Neuronal stem cell (in vitro differentiated cells): Measurements from ENCODE around the gene ZFHX3.

ENCODE experiments used
- DNase-seq: peaks from one replicate; pipeline ENCODE4 v3.0.0-alpha.2; 2013; ENCODE audit warnings: low spot score
- H2AFZ ChIP-seq: one replicate; pipeline ENCODE4 v1.6.1; 2013; ENCODE audit warnings: mild to moderate bottlenecking, low read length, inconsistent platforms
- H2AK5ac ChIP-seq: 2 replicates; pipeline ENCODE4 v1.6.1; 2013; ENCODE audit warnings: low read depth, mild to moderate bottlenecking, inconsistent platforms, low read length, moderate library complexity, mixed read lengths
- H2BK120ac ChIP-seq: 2 replicates; pipeline ENCODE4 v1.6.1; 2013; ENCODE audit warnings: low read depth, mild to moderate bottlenecking, inconsistent platforms, low read length, moderate library complexity, mixed read lengths
- H2BK12ac ChIP-seq: one replicate; pipeline ENCODE4 v1.6.1; 2013; ENCODE audit warnings: low read length, inconsistent platforms
- H2BK15ac ChIP-seq: 2 replicates; pipeline ENCODE4 v1.6.1; 2013; ENCODE audit warnings: mild to moderate bottlenecking, low read length, inconsistent platforms, mixed read lengths
- H2BK5ac ChIP-seq: one replicate; pipeline ENCODE4 v1.6.1; 2013; ENCODE audit warnings: inconsistent platforms, mild to moderate bottlenecking, low read length, moderate library complexity
- H3K14ac ChIP-seq: one replicate; pipeline ENCODE4 v1.6.1; 2013; ENCODE audit warnings: low read length, inconsistent platforms
- H3K18ac ChIP-seq: 2 replicates; pipeline ENCODE4 v1.6.1; 2013; ENCODE audit warnings: low read length, inconsistent platforms
- H3K23ac ChIP-seq: 2 replicates; pipeline ENCODE4 v1.6.1; 2013; ENCODE audit warnings: low read depth, mild to moderate bottlenecking, mixed read lengths, low read length, inconsistent platforms; ENCODE audit not compliant: poor library complexity
- H3K27ac ChIP-seq: replicated peaks from 3 replicates; pipeline ENCODE4 v1.5.1; 2013; ENCODE audit warnings: low read length, inconsistent platforms
- H3K27me3 ChIP-seq, 3 experiments: 2 replicates each; pipeline ENCODE4 v1.6.1; 2013; ENCODE audit warnings: low read length in 3 of 3, mild to moderate bottlenecking in 2 of 3, inconsistent platforms in 1 of 3, low read depth in 1 of 3, mixed read lengths in 1 of 3, moderate library complexity in 1 of 3; ENCODE audit not compliant: control insufficient read depth in 3 of 3, insufficient read depth in 3 of 3
- H3K36me3 ChIP-seq, 2 donors: replicated peaks in 1 of 2; 2 replicates each; pipeline ENCODE4 v1.6.1; 2013; ENCODE audit warnings: low read length in 2 of 2; ENCODE audit not compliant: control insufficient read depth in 2 of 2, insufficient read depth in 2 of 2
- H3K4ac ChIP-seq: 2 replicates; pipeline ENCODE4 v1.6.1; 2013; ENCODE audit warnings: inconsistent platforms, mild to moderate bottlenecking, low read length, moderate library complexity
- H3K4me1 ChIP-seq, 2 donors: 1 replicate in 1 of 2; 2 replicates in 1 of 2; pipeline ENCODE4 v1.6.1; 2013; ENCODE audit warnings: low read length in 2 of 2, low read depth in 1 of 2; ENCODE audit not compliant: control insufficient read depth in 2 of 2, insufficient read depth in 1 of 2
- H3K4me2 ChIP-seq: one replicate; pipeline ENCODE4 v1.6.1; 2013; ENCODE audit warnings: mild to moderate bottlenecking, low read length, inconsistent platforms; ENCODE audit not compliant: insufficient read depth, poor library complexity, severe bottlenecking
- H3K4me3 ChIP-seq, 2 donors: 2 replicates each; pipeline ENCODE4 v1.5.1; 2013; ENCODE audit warnings: low read length in 2 of 2, mild to moderate bottlenecking in 2 of 2, inconsistent platforms in 1 of 2, moderate library complexity in 1 of 2
- H3K79me1 ChIP-seq: one replicate; pipeline ENCODE4 v1.6.1; 2013; ENCODE audit warnings: low read depth, mild to moderate bottlenecking, inconsistent platforms, low read length, moderate library complexity
- H3K9ac ChIP-seq: one replicate; pipeline ENCODE4 v1.6.1; 2013; ENCODE audit warnings: mild to moderate bottlenecking, low read depth, low read length, inconsistent platforms; ENCODE audit not compliant: poor library complexity
- H3K9me3 ChIP-seq, 2 donors: replicated peaks in 1 of 2; 2 replicates each; pipeline versions ENCODE3 to v1.6.1; 2013; ENCODE audit warnings: low read length in 2 of 2, mild to moderate bottlenecking in 2 of 2, inconsistent platforms in 1 of 2, low read depth in 1 of 2, mixed read lengths in 1 of 2, moderate library complexity in 1 of 2; ENCODE audit not compliant: control insufficient read depth in 2 of 2, insufficient read depth in 1 of 2
- H4K8ac ChIP-seq: one replicate; pipeline ENCODE4 v1.6.1; 2013; ENCODE audit warnings: low read depth, mild to moderate bottlenecking, inconsistent platforms, low read length, moderate library complexity
- H4K91ac ChIP-seq: one replicate; pipeline ENCODE4 v1.6.1; 2013; ENCODE audit warnings: low read length, low read depth, mild to moderate bottlenecking, inconsistent platforms; ENCODE audit not compliant: poor library complexity
- WGBS, 2 donors: extraction: QIAGEN DNeasy Blood & Tissue Kit; methylation state at CpG; one replicate each; pipeline ENCODE4 v1.1.7; 2013; ENCODE audit warnings: missing lambda C conversion rate in 2 of 2, mixed read lengths in 1 of 2; ENCODE audit not compliant: insufficient read length in 2 of 2, insufficient replicate concordance in 1 of 2; ENCODE audit errors: extremely low coverage in 2 of 2; 5-methylcytosine and 5-hydroxymethylcytosine counted together

ZFHX3 gene

DNA sequence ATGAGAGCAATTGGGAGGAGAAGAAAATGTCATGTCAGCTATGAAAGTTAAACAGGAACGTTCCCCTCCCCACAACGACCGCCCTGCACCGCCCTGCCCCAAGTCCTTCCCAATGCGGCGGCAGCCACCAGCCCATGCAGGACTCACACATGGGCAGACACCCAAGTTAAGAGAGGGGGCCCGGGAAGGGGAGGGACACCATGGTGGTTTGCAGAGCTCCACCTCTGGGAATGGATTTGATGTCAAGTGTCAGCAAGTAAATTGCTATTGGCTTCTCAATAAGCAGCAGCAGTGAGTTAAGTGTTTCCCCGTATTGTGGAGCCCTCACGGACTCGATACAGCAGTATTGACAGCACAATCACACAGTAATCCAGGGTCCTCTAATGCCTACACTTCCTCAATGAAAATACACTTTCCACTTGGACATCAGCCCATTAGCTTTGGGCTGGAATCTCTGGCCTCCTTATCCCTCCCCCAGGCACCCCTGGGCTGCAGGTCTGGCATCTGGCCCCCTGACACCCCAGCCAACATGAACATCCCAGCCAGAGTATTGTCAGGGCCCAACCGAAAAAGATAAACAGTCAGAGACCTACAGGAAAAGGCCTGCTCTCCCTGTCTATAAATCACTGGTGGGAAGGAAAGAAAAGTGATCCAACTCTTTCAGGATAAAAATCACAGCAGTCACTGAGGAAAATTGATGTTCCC lies 22.6 kb downstream of the ZFHX3 start:
- Histone ChIP-seq H3K27ac (no peak overlapping the region), H3K4ac (no peak overlapping the region), H3K9me3 (no peaks in the 10 kb centered on the region), H4K91ac (no peak overlapping the region), H3K9ac (no peak overlapping the region), H2AFZ (no peak overlapping the region), H3K18ac (no peak overlapping the region), H2BK15ac (no peak overlapping the region), H3K36me3 (peaks cover 0 to 41% of the 10 kb centered on the region in 2 donors), H2AK5ac (no peak overlapping the region), H2BK12ac (no peak overlapping the region), H2BK120ac (no peak overlapping the region), H3K23ac (no peak overlapping the region), H3K79me1 (no peaks in the 10 kb centered on the region), H3K4me1 (peaks cover 2 to 4% of the 10 kb centered on the region in 2 donors), H2BK5ac (no peak overlapping the region), H3K14ac (no peak overlapping the region), H4K8ac (no peak overlapping the region), H3K27me3 (peaks cover 0 to 11% (median 0%) of the 10 kb centered on the region in 3 experiments), H3K4me2 (no peak overlapping the region), H3K4me3 (no peak overlapping the region)
- no peak for DNase-seq
- no CpG with 5 or more reads among the region's 11 CpGs for WGBS, 2 donors

- Histone ChIP-seq H2BK15ac (no peak overlapping the region), H2BK120ac (no peak overlapping the region), H3K14ac (no peak overlapping the region), H3K27me3 (peaks cover 0 to 7% (median 0%) of the 10 kb centered on the region in 3 experiments), H3K79me1 (peaks cover 2% of the 10 kb centered on the region), H3K27ac (no peak overlapping the region), H3K23ac (no peak overlapping the region), H3K36me3 (peaks cover 0 to 41% of the 10 kb centered on the region in 2 donors), H3K9me3 (no peaks in the 10 kb centered on the region), H3K4me3 (no peak overlapping the region), H2BK5ac (no peak overlapping the region), H3K18ac (no peak overlapping the region), H2AK5ac (no peak overlapping the region), H4K8ac (no peak overlapping the region), H2BK12ac (no peak overlapping the region), H3K9ac (no peak overlapping the region), H3K4ac (no peak overlapping the region), H3K4me2 (no peak overlapping the region), H2AFZ (no peak overlapping the region), H3K4me1 (peaks cover 4 to 10% of the 10 kb centered on the region in 2 donors), H4K91ac (no peak overlapping the region)
- WGBS, 2 donors, result no CpG with 5 or more reads among the region's 13 CpGs
- no peak for DNase-seq
These were observed 23.3 kb downstream of the ZFHX3 start for GRCh38 chr16:73024571-73025105.

GRCh38 chr16:73023752-73024570 lies 24.0 kb downstream of the ZFHX3 start:
- Histone ChIP-seq H3K23ac (no peak overlapping the region), H3K27me3 (peaks cover 0 to 2% (median 0%) of the 10 kb centered on the region in 3 experiments), H4K8ac (no peak overlapping the region), H3K79me1 (peaks cover 4% of the 10 kb centered on the region), H2BK120ac (no peak overlapping the region), H3K36me3 (peaks cover 0 to 34% of the 10 kb centered on the region in 2 donors), H2BK12ac (no peak overlapping the region), H3K4me2 (no peak overlapping the region), H3K9ac (no peak overlapping the region), H3K9me3 (no peaks in the 10 kb centered on the region), H3K27ac (no peak overlapping the region), H4K91ac (no peak overlapping the region), H3K14ac (no peak overlapping the region), H3K18ac (no peak overlapping the region), H3K4me3 (no peak overlapping the region), H2AFZ (no peak overlapping the region), H2BK15ac (no peak overlapping the region), H3K4me1 (peaks cover 6 to 16% of the 10 kb centered on the region in 2 donors), H2AK5ac (no peak overlapping the region), H2BK5ac (no peak overlapping the region), H3K4ac (no peak overlapping the region)
- no peak for DNase-seq
- WGBS, 2 donors, result no CpG with 5 or more reads among the region's 22 CpGs

GRCh38 chr16:73023320-73023719 lies 24.6 kb downstream of the ZFHX3 start:
- Histone ChIP-seq H3K79me1 (peaks cover 4% of the 10 kb centered on the region), H3K27me3 (no peaks in the 10 kb centered on the region), H2AK5ac (no peak overlapping the region), H3K9ac (no peak overlapping the region), H3K14ac (no peak overlapping the region), H3K9me3 (no peaks in the 10 kb centered on the region), H2AFZ (no peak overlapping the region), H3K18ac (no peak overlapping the region), H4K8ac (no peak overlapping the region), H2BK5ac (no peak overlapping the region), H3K4me1 (peaks cover 9 to 20% of the 10 kb centered on the region in 2 donors), H3K4ac (no peak overlapping the region), H2BK12ac (no peak overlapping the region), H3K23ac (no peak overlapping the region), H3K4me3 (no peak overlapping the region), H4K91ac (no peak overlapping the region), H2BK15ac (no peak overlapping the region), H3K36me3 (peaks cover 0 to 33% of the 10 kb centered on the region in 2 donors), H2BK120ac (no peak overlapping the region), H3K27ac (no peak overlapping the region), H3K4me2 (no peak overlapping the region)
- no peak for DNase-seq
- no CpG with 5 or more reads among the region's 10 CpGs for WGBS, 2 donors
